Activated CD4-positive, alpha-beta T cell treated with anti-CD3 and anti-CD28 coated beads, Interleukin-2, amount 10 ng/mL, durations not matched to agents 7 days and 5 days (primary cell): Measurements from ENCODE around the gene TMEM217. TPM values are rescaled to one million over a fixed set of nuclear protein-coding genes. Genes with fewer than 3 reads are reported as not detected.
"Not testable (repeated sequence)": the region's sequence is repeated elsewhere in the genome, so short reads cannot be mapped to it uniquely, and the experiment has no call there.

Experiments
- CTCF ChIA-PET: fragments of 350-600 bp; sonication (Branson Sonifier 250); formaldehyde crosslinking; loops from one replicate; lab custom pipeline; 2021; ENCODE audit warnings: antibody characterized with exemption; lab: Charles Lee
- POLR2A ChIA-PET: fragments of 350-600 bp; sonication (Branson Sonifier 250); formaldehyde crosslinking; loops from one replicate; lab custom pipeline; 2021; ENCODE audit warnings: antibody characterized with exemption; lab: Charles Lee
- DNase-seq: peaks from one replicate; pipeline ENCODE4 v3.0.0-alpha.2; 2020
- H3K27ac Mint-ChIP-seq: one replicate; pipeline ENCODE4 v1.8.0; 2021; ENCODE audit warnings: mild to moderate bottlenecking, moderate library complexity, mixed read lengths
- H3K27me3 Mint-ChIP-seq: one replicate; pipeline ENCODE4 v1.8.0; 2021; ENCODE audit warnings: mixed read lengths
- H3K36me3 Mint-ChIP-seq: one replicate; pipeline ENCODE4 v1.8.0; 2021; ENCODE audit warnings: low read depth, mixed read lengths
- H3K4me1 Mint-ChIP-seq: one replicate; pipeline ENCODE4 v1.8.0; 2021; ENCODE audit warnings: mixed read lengths
- H3K4me3 Mint-ChIP-seq: one replicate; pipeline ENCODE4 v1.8.0; 2021; ENCODE audit warnings: mild to moderate bottlenecking, moderate library complexity, mixed read lengths
- H3K9me3 Mint-ChIP-seq: one replicate; pipeline ENCODE4 v1.8.0; 2021; ENCODE audit warnings: mixed read lengths
- total RNA-seq, 2 experiments: library from RNA; stranded (reverse); gene quantifications; one replicate each; pipeline ENCODE4 v1.2.3, GENCODE V29; 2021

The TMEM217 gene
- 1 to 10 TPM in 1 of 2 experiments, under 1 TPM in 1; 0.92 to 1.3 TPM for total RNA-seq

GRCh38 chr6:37257634-37258404, at the start of gene TMEM217, which contains the start of gene TBC1D22B:
Gene TMEM217, minus strand, starts transcription at chr6:37258144. Its CDS starts 39,114 bp downstream, at chr6:37219030.
Gene TBC1D22B, plus strand, starts transcription at chr6:37257772. Its CDS starts 146 bp downstream, at chr6:37257918.
- CTCF ChIA-PET = interaction anchor here (0.6 to 2.0 kb wide), 10 partner anchors 9 to 344 kb away, joined by 3 to 5 read pairs (median 4); no protein-coding TSS in a partner anchor

GRCh38 chr6:37307484-37307883, 49.5 kb upstream of the TMEM217 start:
- H3K27me3 Mint-ChIP-seq, DNase-seq, H3K27ac Mint-ChIP-seq, H3K9me3 Mint-ChIP-seq, POLR2A ChIA-PET, H3K4me3 Mint-ChIP-seq: not testable (repeated sequence)
- H3K4me1 Mint-ChIP-seq = peaks cover 32% of the 10 kb centered on the region
- CTCF ChIA-PET = interaction anchor here (1.0 to 1.5 kb wide), 3 partner anchors 9 to 32 kb away, joined by 3 to 5 read pairs (median 3); no protein-coding TSS in a partner anchor
- H3K36me3 Mint-ChIP-seq = peaks cover 36% of the 10 kb centered on the region

More at GRCh38 chr6:37257634-37258404, at the start of gene TMEM217, which contains the start of gene TBC1D22B:
- DNase-seq = peak; percentile 97
- Mint-ChIP-seq H3K27ac (peak within 1 kb of the TSS; percentile 88), H3K36me3 (peaks cover 10% of the 10 kb centered on the region), H3K4me1 (peaks cover 48% of the 10 kb centered on the region), H3K4me3 (peak within 1 kb of the TSS; percentile 87), H3K27me3 (no peaks in the 10 kb centered on the region), H3K9me3 (no peaks in the 10 kb centered on the region)
- POLR2A ChIA-PET = interaction anchor here (1.2 kb wide), 1 partner anchor 48 kb away, joined by 3 read pairs; no protein-coding TSS in a partner anchor

DNA sequence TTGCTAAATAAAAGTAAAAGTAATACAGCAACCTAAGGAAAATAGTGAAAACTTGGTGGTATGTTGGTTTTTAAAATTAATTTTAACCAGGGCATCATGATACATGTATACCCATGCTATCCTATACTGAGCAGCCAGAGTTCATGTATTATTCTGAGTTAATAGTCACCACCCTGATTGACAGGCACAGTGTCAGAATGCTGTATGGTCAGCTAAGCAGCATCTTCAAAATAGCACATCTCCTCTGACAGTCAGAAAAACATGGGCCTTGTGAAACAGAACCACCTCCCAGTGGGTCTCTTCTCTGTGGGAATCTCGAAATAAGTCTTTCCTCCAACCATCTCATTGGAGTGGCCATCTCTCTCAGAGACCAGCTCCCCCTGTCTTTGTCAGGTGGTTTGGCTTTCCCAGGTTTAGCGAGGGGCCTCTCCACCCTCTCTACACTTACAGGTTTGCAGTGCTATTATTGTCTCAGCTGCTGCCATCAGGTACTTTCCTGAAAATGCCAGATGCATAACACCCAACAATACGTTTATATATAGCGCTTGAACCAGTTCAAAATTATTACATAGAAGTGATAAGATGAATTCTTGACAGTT, 48.8 kb upstream of the TMEM217 start:
- Mint-ChIP-seq H3K27me3 (no peaks in the 10 kb centered on the region), H3K27ac (no peak overlapping the region), H3K9me3 (no peaks in the 10 kb centered on the region), H3K4me1 (peaks cover 28% of the 10 kb centered on the region), H3K4me3 (no peak overlapping the region), H3K36me3 (peaks cover 40% of the 10 kb centered on the region)
- DNase-seq = no peak
- POLR2A ChIA-PET = no interaction called here
- CTCF ChIA-PET = interaction anchor here (1.1 to 2.4 kb wide), 2 partner anchors 8 to 285 kb away, joined by 3 to 11 read pairs; no protein-coding TSS in a partner anchor

DNA sequence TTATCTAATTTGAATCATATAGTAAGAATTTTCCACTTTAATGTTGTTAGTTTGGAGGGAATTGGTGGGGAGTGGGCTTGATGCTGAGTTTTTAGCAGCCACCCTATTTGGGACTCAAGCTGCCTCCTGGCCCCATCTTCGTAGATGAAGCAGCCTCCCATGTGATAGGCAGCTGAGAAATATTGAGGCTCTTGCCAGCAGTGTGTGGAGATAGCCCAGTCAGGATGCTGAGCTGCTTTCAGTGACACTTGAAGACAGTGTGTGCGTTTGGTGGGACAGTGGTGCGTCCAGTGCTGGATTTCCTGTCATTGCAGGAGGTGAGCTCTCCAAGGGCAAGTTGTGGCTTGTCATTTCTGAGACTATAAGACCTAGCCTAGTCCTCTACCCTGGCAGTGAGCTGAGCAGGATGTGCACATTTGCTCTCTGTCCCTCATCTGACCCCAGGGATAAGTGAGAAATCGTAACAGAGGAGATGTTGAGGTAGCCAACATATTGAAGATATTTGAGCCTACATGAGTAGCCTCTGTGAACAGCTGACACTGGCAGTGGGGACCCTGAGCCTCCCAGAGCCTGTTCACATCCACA, 48.0 kb upstream of the TMEM217 start:
- Mint-ChIP-seq H3K9me3 (no peaks in the 10 kb centered on the region), H3K4me1 (peaks cover 20% of the 10 kb centered on the region), H3K27ac (no peak overlapping the region), H3K27me3 (no peaks in the 10 kb centered on the region), H3K36me3 (peaks cover 45% of the 10 kb centered on the region), H3K4me3 (no peak overlapping the region)
- ChIA-PET POLR2A (no interaction called here), CTCF (interaction anchor here (1.0 to 2.4 kb wide), 3 partner anchors 9 to 284 kb away, joined by 3 to 11 read pairs (median 3); no protein-coding TSS in a partner anchor)
- DNase-seq = no peak

- Mint-ChIP-seq H3K4me1 (peaks cover 19% of the 10 kb centered on the region), H3K4me3 (no peak overlapping the region), H3K27me3 (no peaks in the 10 kb centered on the region), H3K9me3 (no peaks in the 10 kb centered on the region), H3K36me3 (peaks cover 48% of the 10 kb centered on the region), H3K27ac (no peak overlapping the region)
- ChIA-PET POLR2A (no interaction called here), CTCF (interaction anchor here (2.4 kb wide), 1 partner anchor 10 kb away, joined by 11 read pairs; no protein-coding TSS in a partner anchor)
- DNase-seq = no peak
Observed at GRCh38 chr6:37304766-37305165, 46.8 kb upstream of the TMEM217 start.

DNA sequence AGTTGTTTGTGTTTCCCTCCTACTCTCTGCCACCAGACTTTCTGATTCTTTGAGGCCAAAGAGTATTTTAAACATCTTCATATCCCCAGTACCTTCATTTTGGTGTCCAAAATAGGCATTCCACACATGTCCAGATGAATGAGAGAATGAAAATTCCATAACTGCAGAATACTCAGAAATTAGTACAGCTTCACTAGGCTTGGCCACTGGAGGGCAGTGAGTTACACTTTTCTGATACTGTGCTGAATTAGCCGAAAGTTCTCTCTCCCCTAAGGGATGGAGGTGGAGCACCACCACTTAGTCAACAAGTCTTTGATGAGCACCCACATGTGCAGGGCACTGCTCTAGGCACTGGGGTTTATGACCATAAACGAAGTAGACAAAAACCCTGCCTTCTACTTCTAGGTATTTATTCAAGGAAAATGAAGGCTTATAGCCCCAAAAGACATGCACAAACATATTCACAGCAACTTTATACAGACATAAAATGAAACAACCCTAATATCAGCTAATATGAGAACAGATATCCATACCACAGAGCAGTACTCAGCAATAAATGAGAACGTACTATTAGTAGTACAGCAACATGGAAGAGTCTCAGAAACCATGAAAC, 46.1 kb upstream of the TMEM217 start:
- peak; percentile 36 for DNase-seq
- no peak overlapping the region for H3K4me3 Mint-ChIP-seq
- peaks cover 19% of the 10 kb centered on the region for H3K4me1 Mint-ChIP-seq
- POLR2A ChIA-PET = no interaction called here
- H3K27ac Mint-ChIP-seq = no peak overlapping the region
- CTCF ChIA-PET = interaction anchor here (1.1 to 2.4 kb wide), 4 partner anchors 9 to 22 kb away, joined by 3 to 9 read pairs (median 4); no protein-coding TSS in a partner anchor
- no peaks in the 10 kb centered on the region for H3K27me3 Mint-ChIP-seq
- no peaks in the 10 kb centered on the region for H3K9me3 Mint-ChIP-seq
- H3K36me3 Mint-ChIP-seq = peaks cover 47% of the 10 kb centered on the region

GRCh38 chr6:37303091-37303660, 45.2 kb upstream of the TMEM217 start:
- Mint-ChIP-seq H3K9me3 (no peaks in the 10 kb centered on the region), H3K4me1 (peaks cover 19% of the 10 kb centered on the region), H3K27ac (peak overlapping the region; percentile 38), H3K4me3 (no peak overlapping the region), H3K27me3 (no peaks in the 10 kb centered on the region), H3K36me3 (peaks cover 45% of the 10 kb centered on the region)
- POLR2A ChIA-PET = no interaction called here
- no peak for DNase-seq
- CTCF ChIA-PET = interaction anchor here (0.6 to 2.4 kb wide), 6 partner anchors 8 to 285 kb away, joined by 3 to 9 read pairs (median 4); no protein-coding TSS in a partner anchor

GRCh38 chr6:37302086-37302686, 44.2 kb upstream of the TMEM217 start:
- Mint-ChIP-seq H3K27ac (no peak overlapping the region), H3K9me3 (no peaks in the 10 kb centered on the region), H3K4me3 (no peak overlapping the region), H3K36me3 (peaks cover 52% of the 10 kb centered on the region), H3K4me1 (peaks cover 19% of the 10 kb centered on the region), H3K27me3 (no peaks in the 10 kb centered on the region)
- ChIA-PET CTCF (interaction anchor here (1.2 to 2.4 kb wide), 3 partner anchors 10 to 284 kb away, joined by 3 to 9 read pairs (median 4); no protein-coding TSS in a partner anchor), POLR2A (no interaction called here)
- DNase-seq = no peak

DNA sequence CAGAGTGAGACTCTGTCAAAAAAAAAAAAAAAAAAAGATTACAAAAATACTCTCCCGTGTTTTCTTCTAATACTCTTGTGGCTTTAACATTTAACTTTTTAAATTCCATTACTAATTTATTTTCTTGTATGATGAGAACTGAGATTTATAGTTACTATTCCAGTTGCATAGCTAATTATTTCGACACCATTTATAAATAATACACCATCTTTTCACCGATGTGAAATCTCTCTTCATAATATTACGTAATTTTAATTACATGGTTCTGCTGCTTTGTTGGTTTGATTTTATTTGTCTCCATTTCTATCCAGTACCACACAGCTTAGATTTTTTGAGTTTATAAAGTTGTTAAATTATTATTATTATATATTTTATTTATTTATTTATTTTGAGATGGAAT, 42.0 kb upstream of the TMEM217 start:
- Mint-ChIP-seq H3K4me3 (no peak overlapping the region), H3K36me3 (peaks cover 58% of the 10 kb centered on the region), H3K27ac (no peak overlapping the region), H3K9me3 (peaks cover 4% of the 10 kb centered on the region), H3K4me1 (peaks cover 15% of the 10 kb centered on the region), H3K27me3 (no peaks in the 10 kb centered on the region)
- CTCF ChIA-PET = interaction anchor here (0.6 to 1.5 kb wide), 2 partner anchors 15 to 67 kb away, joined by 3 to 6 read pairs; no protein-coding TSS in a partner anchor
- DNase-seq = no peak
- POLR2A ChIA-PET = no interaction called here

DNA sequence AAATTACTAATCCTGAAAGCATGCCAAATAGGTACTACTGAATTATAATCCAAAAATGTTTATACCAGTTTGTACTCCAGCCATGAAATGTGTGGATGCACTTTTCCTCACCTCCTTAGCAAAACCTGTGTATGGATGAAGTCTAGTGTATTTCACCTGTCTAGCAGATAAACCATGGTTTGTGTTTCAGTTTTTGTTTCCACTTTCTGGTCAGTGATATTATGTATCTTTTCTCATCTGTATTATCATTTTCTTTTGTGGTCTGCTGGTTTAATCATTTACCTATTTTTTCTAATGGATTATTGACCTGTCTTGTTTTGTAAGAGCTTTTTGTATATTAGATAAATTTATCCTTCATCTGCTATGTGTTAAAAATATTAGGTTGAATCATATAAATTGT, 41.0 kb upstream of the TMEM217 start:
- peaks cover 4% of the 10 kb centered on the region for H3K9me3 Mint-ChIP-seq
- H3K27ac Mint-ChIP-seq = no peak overlapping the region
- ChIA-PET POLR2A (no interaction called here), CTCF (interaction anchor here (0.7 to 1.5 kb wide), 2 partner anchors 16 to 1335 kb away, joined by 4 to 6 read pairs; no protein-coding TSS in a partner anchor)
- peaks cover 55% of the 10 kb centered on the region for H3K36me3 Mint-ChIP-seq
- peaks cover 12% of the 10 kb centered on the region for H3K4me1 Mint-ChIP-seq
- DNase-seq = no peak
- no peak overlapping the region for H3K4me3 Mint-ChIP-seq
- H3K27me3 Mint-ChIP-seq = no peaks in the 10 kb centered on the region

DNA sequence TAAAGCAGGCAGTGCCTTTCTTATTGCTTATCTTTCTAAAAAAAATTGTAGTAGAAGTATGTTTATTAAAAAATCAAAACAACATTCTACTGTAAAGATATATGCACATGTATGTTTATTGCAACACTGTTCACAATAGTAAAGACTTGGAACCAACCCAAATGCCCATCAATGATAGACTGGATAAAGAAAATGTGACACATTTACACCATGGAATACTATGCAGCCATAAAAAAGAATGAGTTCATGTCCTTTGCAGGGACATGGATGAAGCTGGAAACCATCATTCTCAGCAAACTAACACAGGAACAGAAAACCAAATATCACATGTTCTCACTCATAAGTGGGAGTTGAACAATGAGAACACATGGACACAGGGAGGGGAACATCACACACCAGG, 39.7 kb upstream of the TMEM217 start:
- H3K4me1 Mint-ChIP-seq, POLR2A ChIA-PET, H3K9me3 Mint-ChIP-seq, H3K4me3 Mint-ChIP-seq, DNase-seq, H3K27ac Mint-ChIP-seq, H3K27me3 Mint-ChIP-seq: not testable (repeated sequence)
- CTCF ChIA-PET = interaction anchor here (0.7 to 0.9 kb wide), 2 partner anchors 28 to 279 kb away, joined by 3 read pairs; no protein-coding TSS in a partner anchor
- peaks cover 52% of the 10 kb centered on the region for H3K36me3 Mint-ChIP-seq
